Kidney epithelial cell (primary cell): ENCODE results near the gene TRIM56. TPM values are rescaled to one million over a fixed set of nuclear protein-coding genes. Genes with fewer than 3 reads are reported as not detected.
"Not testable (repeated sequence)": the region's sequence is repeated elsewhere in the genome, so short reads cannot be mapped to it uniquely, and the experiment has no call there.

ENCODE experiments used
- DNase-seq: peaks from one replicate; pipeline ENCODE4 v3.0.0-alpha.2; 2010; ENCODE audit warnings: low read depth
- H3K27me3 ChIP-seq: 2 replicates; pipeline ENCODE4 v1.6.0; 2011; ENCODE audit warnings: low read length; ENCODE audit not compliant: control insufficient read depth, insufficient read depth
- H3K36me3 ChIP-seq: 2 replicates; pipeline ENCODE4 v1.5.1; 2011; ENCODE audit warnings: low read length; ENCODE audit not compliant: control insufficient read depth, insufficient read depth
- H3K4me3 ChIP-seq: 2 replicates; pipeline ENCODE4 v1.5.1; 2011; ENCODE audit warnings: low read depth, mild to moderate bottlenecking, control low read depth, low read length
- CTCF ChIP-seq: IDR thresholded peaks from 2 replicates; pipeline ENCODE4 v1.5.1; 2011; ENCODE audit warnings: mild to moderate bottlenecking, moderate library complexity, low read length, control low read depth, inconsistent platforms; ENCODE audit not compliant: insufficient read depth, poor library complexity, severe bottlenecking
- total RNA-seq: library from RNA; depleted of rRNA; stranded (reverse); fragments of >200 nt; gene quantifications from 2 replicates; pipeline ENCODE4 v1.2.3, GENCODE V29; 2015

The TRIM56 gene
- total RNA-seq, 1 donor from 2014 or later, result 16.7 TPM

GRCh38 chr7:101102026-101102425 lies 16.7 kb downstream of the TRIM56 start:
- Histone ChIP-seq H3K36me3 (no peaks in the 10 kb centered on the region), H3K4me3 (no peak overlapping the region), H3K27me3 (no peaks in the 10 kb centered on the region)
- DNase-seq, result no peak
- no peak for TF ChIP-seq CTCF

- H3K27me3 ChIP-seq, H3K36me3 ChIP-seq, DNase-seq, H3K4me3 ChIP-seq: not testable (repeated sequence)
These were observed 18.4 kb downstream of the TRIM56 start for GRCh38 chr7:101103701-101104100.

- TF ChIP-seq CTCF, result no peak
- no peak for DNase-seq
- Histone ChIP-seq H3K27me3 (no peaks in the 10 kb centered on the region), H3K36me3 (no peaks in the 10 kb centered on the region), H3K4me3 (no peak overlapping the region)
These were observed 19.0 kb downstream of the TRIM56 start for GRCh38 chr7:101104193-101104713.

- no peak for TF ChIP-seq CTCF
- Histone ChIP-seq H3K4me3 (no peak overlapping the region), H3K27me3 (no peaks in the 10 kb centered on the region), H3K36me3 (no peaks in the 10 kb centered on the region)
- DNase-seq, result no peak
These were observed 19.5 kb downstream of the TRIM56 start for GRCh38 chr7:101104799-101105198.

- H3K36me3 ChIP-seq, result not testable (repeated sequence)
These were observed 20.0 kb downstream of the TRIM56 start for GRCh38 chr7:101105248-101105647.

GRCh38 chr7:101106386-101106785 lies 21.1 kb downstream of the TRIM56 start:
- H3K27me3 ChIP-seq, result no peaks in the 10 kb centered on the region
- H3K36me3 ChIP-seq, result no peaks in the 10 kb centered on the region
- no peak overlapping the region for H3K4me3 ChIP-seq
- no peak for DNase-seq
- TF ChIP-seq CTCF, result no peak

More at GRCh38 chr7:101105248-101105647, 20.0 kb downstream of the TRIM56 start:
- H3K27me3 ChIP-seq, H3K4me3 ChIP-seq, DNase-seq: not testable (repeated sequence)

GRCh38 chr7:101108330-101108857 lies 23.1 kb downstream of the TRIM56 start:
- no peaks in the 10 kb centered on the region for H3K27me3 ChIP-seq
- H3K36me3 ChIP-seq, result no peaks in the 10 kb centered on the region
- DNase-seq, result no peak
- H3K4me3 ChIP-seq, result no peak overlapping the region
- no peak for TF ChIP-seq CTCF
